HUES6 (cell line): ENCODE data around the gene MKRN2.
"Not testable (repeated sequence)": the region's sequence is repeated elsewhere in the genome, so short reads cannot be mapped to it uniquely, and the experiment has no call there.

ENCODE experiments used
- H3K27ac ChIP-seq: 2 replicates; pipeline ENCODE4 v1.7.0; 2013; ENCODE audit warnings: low read depth, mild to moderate bottlenecking, low read length, inconsistent platforms
- H3K27me3 ChIP-seq: 2 replicates; pipeline ENCODE4 v1.6.1; 2013; ENCODE audit warnings: low read length; ENCODE audit not compliant: control insufficient read depth, insufficient read depth
- H3K36me3 ChIP-seq: 2 replicates; pipeline ENCODE4 v1.6.1; 2013; ENCODE audit warnings: low read length; ENCODE audit not compliant: control insufficient read depth, insufficient read depth
- H3K4me1 ChIP-seq: 2 replicates; pipeline ENCODE4 v1.6.1; 2013; ENCODE audit warnings: low read length; ENCODE audit not compliant: control insufficient read depth, insufficient read depth
- H3K4me3 ChIP-seq: 2 replicates; pipeline ENCODE4 v1.5.1; 2013; ENCODE audit warnings: low read depth, low read length
- H3K9ac ChIP-seq: one replicate; pipeline ENCODE4 v1.6.1; 2013; ENCODE audit warnings: mild to moderate bottlenecking, low read length
- H3K9me3 ChIP-seq: 2 replicates; pipeline ENCODE4 v1.6.1; 2013; ENCODE audit warnings: low read depth, low read length; ENCODE audit not compliant: control insufficient read depth, insufficient read depth

Gene MKRN2

DNA sequence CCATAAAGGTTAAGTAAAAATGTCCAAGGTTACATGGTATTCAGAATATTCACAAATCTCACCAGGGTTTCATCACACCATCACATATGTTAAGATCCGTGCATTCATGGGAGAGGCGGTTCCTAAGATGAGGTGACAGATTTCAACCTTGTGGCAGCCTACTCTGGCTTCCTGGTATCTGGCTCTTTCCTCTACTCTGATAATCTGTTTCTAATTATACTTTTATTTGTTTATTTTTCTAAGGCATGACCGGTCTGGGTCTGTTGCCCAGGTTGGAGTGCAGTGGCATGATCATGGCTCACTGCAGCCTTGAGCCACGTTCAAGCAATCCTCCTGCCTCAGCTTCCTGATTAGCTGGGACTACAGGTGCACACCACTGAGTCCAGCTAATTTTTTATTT, 72.7 kb downstream of the MKRN2 start:
- Histone ChIP-seq H3K9ac (no peak overlapping the region), H3K27me3 (no peaks in the 10 kb centered on the region), H3K27ac (no peak overlapping the region), H3K4me3 (no peak overlapping the region), H3K36me3 (no peaks in the 10 kb centered on the region), H3K4me1 (peaks cover 8% of the 10 kb centered on the region; the same call in 1 of the 2 replicates), H3K9me3 (no peaks in the 10 kb centered on the region)

DNA sequence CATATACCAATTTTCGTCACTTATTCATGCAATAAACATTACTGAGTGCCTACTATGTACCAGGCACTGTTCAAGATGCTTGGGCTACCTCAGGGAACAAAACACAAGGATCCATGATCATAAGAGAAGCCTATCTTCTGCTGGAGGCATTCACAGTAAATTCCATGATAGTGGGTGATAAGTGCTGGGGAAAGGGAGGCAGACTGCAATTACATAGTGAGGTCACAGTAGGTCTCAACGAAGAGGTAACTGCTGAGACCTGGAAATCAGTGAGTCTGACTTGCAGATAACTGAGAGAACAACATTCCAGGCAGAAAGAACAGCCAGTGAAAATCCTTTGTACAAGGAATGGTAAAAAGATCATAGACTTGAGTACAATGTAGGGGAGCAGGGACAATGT, 73.4 kb downstream of the MKRN2 start:
- no peaks in the 10 kb centered on the region for H3K9me3 ChIP-seq
- H3K9ac ChIP-seq: no peak overlapping the region
- no peaks in the 10 kb centered on the region for H3K36me3 ChIP-seq
- no peak overlapping the region for H3K27ac ChIP-seq
- no peaks in the 10 kb centered on the region for H3K27me3 ChIP-seq
- H3K4me1 ChIP-seq: peaks cover 8% of the 10 kb centered on the region; the same call in 1 of the 2 replicates
- H3K4me3 ChIP-seq: no peak overlapping the region

DNA sequence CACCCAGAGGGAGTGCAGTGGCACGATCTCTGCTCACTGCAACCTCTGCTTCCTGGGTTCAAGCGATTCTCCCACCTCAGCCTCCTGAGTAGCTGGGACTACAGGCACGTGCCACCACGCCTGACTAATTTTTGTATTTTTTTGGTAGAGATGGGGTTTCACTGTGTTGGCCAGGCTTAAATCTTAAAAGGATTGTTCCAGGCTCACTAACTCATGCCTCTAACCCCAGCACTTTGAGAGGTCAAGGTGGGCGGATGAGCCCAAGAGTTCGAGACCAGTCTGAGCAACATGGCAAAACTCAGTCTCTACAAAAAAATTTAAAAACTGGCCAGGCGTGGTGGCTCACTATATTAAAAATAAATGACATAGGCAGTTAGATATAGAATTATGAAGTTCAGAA, 74.0 kb downstream of the MKRN2 start:
- H3K27me3 ChIP-seq, H3K27ac ChIP-seq: not testable (repeated sequence)

DNA sequence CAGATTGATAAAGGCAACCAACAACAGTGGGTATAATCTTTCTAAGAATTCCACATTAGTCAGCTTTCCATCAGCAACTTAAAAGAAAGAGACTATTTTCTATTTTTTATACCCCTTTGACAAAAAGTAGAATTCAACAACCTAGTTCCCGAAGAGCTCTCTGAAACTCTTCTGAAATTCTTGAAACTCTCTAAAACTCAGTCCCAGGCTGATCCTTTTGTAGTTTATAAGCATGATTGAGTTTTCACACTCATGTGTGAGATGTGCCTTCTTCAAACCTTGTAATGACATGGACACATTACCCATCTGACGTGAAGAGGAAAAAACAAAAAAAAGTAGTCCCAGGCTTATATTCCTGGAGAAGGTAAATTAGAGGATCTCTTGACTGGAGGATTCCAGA, 75.6 kb downstream of the MKRN2 start:
- no peaks in the 10 kb centered on the region for H3K27me3 ChIP-seq
- H3K4me3 ChIP-seq: no peak overlapping the region
- no peak overlapping the region for H3K9ac ChIP-seq
- H3K9me3 ChIP-seq: no peaks in the 10 kb centered on the region
- no peak overlapping the region for H3K27ac ChIP-seq
- H3K36me3 ChIP-seq: no peaks in the 10 kb centered on the region
- H3K4me1 ChIP-seq: peaks cover 17% of the 10 kb centered on the region

More for the DNA sequence above, 74.0 kb downstream of the MKRN2 start:
- not testable (repeated sequence) for H3K9me3 ChIP-seq, H3K36me3 ChIP-seq, H3K9ac ChIP-seq, H3K4me3 ChIP-seq, H3K4me1 ChIP-seq

DNA sequence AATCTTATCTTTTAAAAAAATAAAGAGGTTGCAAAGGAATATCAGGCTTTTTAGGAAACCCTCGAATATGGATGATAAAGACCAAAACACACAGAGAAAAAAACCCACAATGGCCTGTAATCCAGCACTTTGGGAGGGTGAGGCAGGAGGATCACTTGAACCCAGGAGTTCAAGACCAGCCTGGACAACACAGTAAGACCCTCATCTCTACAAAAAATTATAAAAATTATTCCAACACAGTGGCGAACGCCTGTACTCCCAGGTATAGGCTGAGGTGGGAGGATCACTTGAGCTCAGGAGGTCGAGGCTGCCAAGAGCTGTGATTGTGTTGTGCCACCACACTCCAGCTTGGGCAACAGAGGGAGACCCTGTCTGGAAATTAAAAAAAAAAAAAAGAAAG, 76.2 kb downstream of the MKRN2 start:
- no peaks in the 10 kb centered on the region for H3K27me3 ChIP-seq
- no peak overlapping the region for H3K9ac ChIP-seq
- H3K4me1 ChIP-seq: peaks cover 23% of the 10 kb centered on the region
- H3K9me3 ChIP-seq: no peaks in the 10 kb centered on the region
- no peak overlapping the region for H3K4me3 ChIP-seq
- no peak overlapping the region for H3K27ac ChIP-seq
- no peaks in the 10 kb centered on the region for H3K36me3 ChIP-seq
